HCEC 1CT (cell line): ENCODE measurements around the gene DCLRE1C.
A peak's percentile ranks its signal among the peaks of the same experiment; 100 is the strongest.
"Not testable (repeated sequence)": the region's sequence is repeated elsewhere in the genome, so short reads cannot be mapped to it uniquely, and the experiment has no call there.

Source experiments
- DNase-seq: peaks from one replicate; pipeline ENCODE4 v3.0.0-alpha.2; 2017

The DCLRE1C gene

DNA sequence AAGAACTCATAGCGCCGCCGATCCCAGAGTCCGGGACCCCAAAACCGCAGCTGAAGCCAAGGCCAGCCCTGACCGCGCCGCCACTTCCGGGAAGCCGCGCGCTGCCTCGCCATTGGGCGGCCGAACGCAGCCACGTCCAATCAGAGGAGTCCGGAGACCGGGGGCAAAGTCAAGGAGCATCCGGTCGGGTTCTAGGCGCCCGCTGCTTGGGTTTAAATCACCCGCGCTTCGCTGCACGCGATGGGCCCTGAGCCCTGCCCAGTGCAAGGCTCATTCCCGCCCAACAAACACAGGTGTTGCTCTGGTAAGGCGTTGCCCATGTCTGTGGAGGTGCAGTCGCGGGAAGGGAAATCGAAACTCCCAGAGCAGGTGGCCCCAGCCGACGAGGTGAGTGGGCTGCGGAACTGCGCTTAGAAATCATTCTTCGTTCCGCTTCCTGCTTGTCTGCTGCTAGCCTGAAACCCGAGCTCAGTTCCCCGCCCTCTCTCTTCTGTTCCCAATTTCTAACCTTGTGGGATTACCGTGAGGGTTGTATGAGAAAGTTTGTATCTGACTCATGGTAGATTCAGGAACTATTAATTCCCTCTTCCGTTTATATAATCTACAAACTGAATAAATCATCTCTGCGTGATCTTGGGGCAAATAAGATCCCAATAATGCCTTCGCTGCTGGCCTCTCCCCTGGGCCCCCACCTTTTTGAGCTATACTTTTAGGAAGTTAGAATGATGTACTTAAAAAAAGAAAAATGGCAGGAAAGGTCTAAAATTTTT lies at the start of gene DCLRE1C:
TSS of gene DCLRE1C (minus strand) at position 96 of the 770 bp plus-strand sequence. CDS start at position 10, 86 bp downstream.
- DNase-seq = peak; percentile 93

GRCh38 chr10:14995964-14996565 lies 42.2 kb upstream of the DCLRE1C start:
- no peak for DNase-seq

- DNase-seq = not testable (repeated sequence)
Observed at GRCh38 chr10:14993500-14994455, 39.9 kb upstream of the DCLRE1C start.

- not testable (repeated sequence) for DNase-seq
Observed at GRCh38 chr10:14992336-14992735, 38.4 kb upstream of the DCLRE1C start.

DNA sequence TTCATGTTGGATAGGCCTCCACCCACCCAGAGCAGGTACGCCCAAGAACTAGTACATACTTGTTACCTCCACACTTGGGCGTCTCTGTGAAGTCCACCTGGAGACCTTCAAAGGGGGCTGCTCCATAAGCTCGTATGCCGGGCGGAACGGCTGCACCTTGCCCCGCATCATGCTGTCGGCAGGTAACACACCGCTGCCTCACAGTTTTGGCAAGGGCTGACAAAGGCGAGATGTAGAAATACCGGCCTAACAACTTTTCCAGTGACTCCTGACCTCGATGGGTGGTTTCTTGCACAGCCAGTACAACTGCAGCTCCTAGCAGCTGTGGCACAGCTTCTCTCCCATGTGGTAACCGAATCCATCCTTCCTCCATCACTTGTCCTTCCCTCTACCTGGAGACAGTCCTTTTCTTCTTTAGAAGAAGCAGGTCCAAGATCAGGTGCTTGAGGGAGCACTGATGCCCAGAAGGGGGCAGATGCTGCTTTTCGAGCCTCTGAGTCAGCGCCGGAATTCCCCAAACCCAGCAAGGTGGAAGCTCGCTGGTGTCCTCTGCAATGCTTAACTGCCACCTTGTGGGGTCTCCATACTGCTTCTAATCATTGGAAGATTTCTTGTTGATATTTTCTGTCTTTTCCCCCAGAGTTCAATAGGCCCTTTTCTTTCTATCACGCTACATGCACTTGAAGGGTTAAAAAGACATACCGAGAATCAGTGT lies 37.3 kb upstream of the DCLRE1C start:
- not testable (repeated sequence) for DNase-seq

GRCh38 chr10:14989552-14989951 lies 35.7 kb upstream of the DCLRE1C start:
- not testable (repeated sequence) for DNase-seq

GRCh38 chr10:14982744-14983143 lies 28.8 kb upstream of the DCLRE1C start:
- DNase-seq = no peak

GRCh38 chr10:14975672-14976273 lies 21.9 kb upstream of the DCLRE1C start:
- DNase-seq = no peak

DNA sequence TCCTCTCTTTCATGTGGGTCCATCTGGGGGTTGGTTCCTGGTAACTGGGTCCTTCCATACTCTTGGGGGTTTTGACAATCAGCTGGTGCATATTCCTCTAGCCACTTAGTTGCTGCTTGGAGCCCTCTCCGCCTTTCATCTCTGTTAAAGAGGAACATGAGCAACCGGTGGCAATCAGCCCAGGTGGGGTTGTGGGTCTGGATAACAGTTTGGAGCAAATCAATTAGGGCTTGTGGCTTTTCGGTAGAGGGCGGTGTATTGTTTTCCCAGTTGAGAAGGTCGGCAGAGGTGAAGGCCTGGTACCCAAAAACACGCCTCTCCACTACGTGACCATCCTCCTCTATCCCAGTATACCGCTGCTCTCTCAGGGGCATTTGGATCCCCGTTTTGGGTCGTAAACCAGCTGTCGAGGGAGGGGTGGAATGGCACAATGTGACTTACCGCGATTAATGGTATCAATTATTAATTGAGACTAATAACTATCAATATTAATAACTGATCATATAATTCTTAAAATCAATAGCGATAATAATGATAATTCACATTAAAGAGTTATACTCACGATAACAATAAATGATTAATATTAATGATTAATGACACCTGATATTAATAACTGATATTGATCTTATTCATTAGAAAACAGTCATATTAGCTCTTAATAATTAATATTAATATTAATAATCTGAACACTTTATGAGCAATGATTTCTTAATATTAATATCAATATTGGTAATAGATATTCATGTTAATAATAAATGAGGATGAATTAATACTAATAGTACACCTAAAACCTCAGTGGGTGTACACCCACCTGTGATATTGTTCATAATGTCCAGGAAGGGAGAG lies 20.5 kb upstream of the DCLRE1C start:
- DNase-seq = not testable (repeated sequence)

GRCh38 chr10:14971867-14972448 lies 18.1 kb upstream of the DCLRE1C start:
- no peak for DNase-seq

DNA sequence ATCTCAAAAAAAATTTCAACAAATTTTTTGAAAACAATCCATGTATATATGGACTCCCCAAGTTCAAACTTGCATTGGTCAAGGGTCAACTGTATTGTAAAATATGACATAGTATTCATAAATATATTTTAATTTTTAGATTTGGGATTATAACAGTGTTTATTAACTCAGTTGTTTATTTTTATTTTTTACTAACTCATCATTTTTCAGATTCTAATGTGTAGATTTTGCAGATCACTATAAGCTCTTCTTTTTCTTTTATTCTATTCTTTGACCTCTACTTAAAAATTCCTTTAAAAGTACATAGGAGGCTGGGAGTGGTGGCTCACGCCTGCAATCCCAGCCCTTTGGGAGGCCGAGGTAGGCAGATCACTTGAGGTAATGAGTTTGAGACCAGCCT lies 14.0 kb upstream of the DCLRE1C start:
- no peak for DNase-seq

GRCh38 chr10:14959221-14960057 lies 5.5 kb upstream of the DCLRE1C start, which contains the start of gene MEIG1:
Gene MEIG1 (plus strand): TSS chr10:14959388. CDS start chr10:14966469, 7,081 bp downstream.
- peak; percentile 92 for DNase-seq

GRCh38 chr10:14958872-14959220 lies 5.0 kb upstream of the DCLRE1C start:
- no peak for DNase-seq

DNA sequence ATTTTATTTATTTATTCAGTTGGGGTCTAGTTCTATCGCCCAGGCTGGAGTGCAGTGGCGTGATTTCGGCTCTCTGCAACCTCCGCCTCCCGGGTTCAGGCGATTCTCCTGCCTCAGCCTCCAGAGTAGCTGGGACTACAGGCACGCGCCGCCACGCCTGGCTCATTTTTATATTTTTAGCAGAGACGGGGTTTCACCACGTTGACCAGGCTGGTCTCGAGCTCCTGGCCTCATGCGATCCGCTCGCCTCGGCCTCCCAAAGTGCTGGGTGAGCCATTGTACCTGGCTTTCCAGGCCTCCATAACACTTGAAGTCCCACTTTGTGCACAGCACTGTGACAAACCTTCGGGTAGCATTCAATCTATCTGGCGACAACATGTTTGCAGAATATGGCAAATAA lies 1.0 kb upstream of the DCLRE1C start:
- DNase-seq = no peak

- peak; percentile 71 for DNase-seq
Observed at GRCh38 chr10:14953424-14954000, 384 bp downstream of the DCLRE1C start.

DNA sequence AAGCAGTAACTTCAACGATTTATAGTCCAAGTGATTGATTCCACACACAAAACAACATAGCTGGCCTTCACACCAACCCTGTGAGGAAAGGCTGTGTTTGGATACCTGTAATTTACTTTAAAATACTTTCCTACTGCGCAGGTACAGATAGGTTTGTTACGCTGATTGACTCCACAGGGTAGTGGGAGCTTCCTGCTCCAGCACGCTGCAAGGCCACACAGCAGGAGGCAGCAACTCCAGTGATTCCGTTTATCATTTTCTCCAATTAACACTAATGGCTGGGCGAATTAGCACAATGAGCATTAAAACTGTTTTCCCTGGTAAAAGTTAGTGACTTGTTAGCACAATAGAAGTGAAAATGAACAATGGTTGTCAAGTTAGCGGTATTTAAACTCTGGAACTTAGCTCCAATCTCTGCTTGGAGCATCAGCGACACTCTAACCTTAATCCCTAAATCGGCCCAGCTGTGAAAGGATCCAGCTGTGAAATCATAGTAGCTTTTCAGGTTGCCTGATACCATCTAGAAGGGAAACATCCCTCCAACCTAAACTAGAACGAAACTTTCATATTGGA lies 959 bp downstream of the DCLRE1C start:
- peak; percentile 14 for DNase-seq

- DNase-seq = no peak
Observed at GRCh38 chr10:14949291-14949690, 4.6 kb downstream of the DCLRE1C start.

DNA sequence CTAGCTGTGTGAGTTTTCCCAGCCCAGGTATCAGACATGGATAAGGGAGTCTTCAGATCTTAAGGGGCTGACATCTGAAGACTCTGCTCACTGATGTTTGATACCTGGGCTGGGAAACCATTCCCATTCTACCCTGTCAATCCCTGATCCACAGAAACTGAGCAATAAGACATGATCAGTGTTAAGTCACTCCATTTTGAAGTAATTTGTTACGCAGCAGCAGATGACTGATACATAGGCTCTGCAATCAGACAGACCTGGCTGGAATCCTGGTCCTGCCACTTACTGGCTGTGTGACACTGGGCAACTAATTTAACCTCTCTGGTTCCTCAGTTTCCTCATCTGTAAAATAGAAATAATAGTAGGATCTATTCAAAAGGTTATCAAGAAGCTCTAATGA lies 6.6 kb downstream of the DCLRE1C start:
- DNase-seq = no peak

- peak; percentile 5 for DNase-seq
Observed at GRCh38 chr10:14945108-14945507, 8.8 kb downstream of the DCLRE1C start.
